ENCODE measurements around the gene PRPF38A.

DNA sequence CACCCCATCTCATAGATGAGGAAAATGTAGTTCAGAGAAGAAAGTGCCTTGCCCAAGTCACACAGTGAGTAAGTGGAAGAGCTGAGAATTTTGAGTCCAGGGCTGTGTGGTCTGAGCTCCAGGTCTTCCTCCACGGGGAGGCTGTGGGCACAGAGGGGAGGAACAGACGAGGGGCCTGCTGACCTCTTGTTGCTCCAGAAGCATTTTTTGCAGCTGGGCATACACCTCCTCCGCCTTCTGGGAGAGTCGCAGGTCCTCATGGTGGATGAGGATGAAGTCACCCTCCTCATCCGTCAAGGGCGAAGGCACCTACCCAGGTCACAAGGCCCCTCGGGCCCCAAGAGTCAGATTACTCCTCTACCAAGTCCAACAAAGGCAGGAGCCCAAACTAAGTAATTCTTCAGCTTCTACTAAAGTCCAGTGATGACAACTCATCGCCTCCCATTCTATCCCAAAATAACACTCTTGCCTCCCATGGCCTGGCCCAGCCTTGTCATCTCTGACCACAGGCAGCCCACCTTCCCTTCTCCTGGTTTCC lies 47.5 kb upstream of the PRPF38A start:
- TF ChIP-seq, protein P1, sequence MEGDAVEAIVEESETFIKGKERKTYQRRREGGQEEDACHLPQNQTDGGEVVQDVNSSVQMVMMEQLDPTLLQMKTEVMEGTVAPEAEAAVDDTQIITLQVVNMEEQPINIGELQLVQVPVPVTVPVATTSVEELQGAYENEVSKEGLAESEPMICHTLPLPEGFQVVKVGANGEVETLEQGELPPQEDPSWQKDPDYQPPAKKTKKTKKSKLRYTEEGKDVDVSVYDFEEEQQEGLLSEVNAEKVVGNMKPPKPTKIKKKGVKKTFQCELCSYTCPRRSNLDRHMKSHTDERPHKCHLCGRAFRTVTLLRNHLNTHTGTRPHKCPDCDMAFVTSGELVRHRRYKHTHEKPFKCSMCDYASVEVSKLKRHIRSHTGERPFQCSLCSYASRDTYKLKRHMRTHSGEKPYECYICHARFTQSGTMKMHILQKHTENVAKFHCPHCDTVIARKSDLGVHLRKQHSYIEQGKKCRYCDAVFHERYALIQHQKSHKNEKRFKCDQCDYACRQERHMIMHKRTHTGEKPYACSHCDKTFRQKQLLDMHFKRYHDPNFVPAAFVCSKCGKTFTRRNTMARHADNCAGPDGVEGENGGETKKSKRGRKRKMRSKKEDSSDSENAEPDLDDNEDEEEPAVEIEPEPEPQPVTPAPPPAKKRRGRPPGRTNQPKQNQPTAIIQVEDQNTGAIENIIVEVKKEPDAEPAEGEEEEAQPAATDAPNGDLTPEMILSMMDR (conservative IDR thresholded peaks at IDR 0.05; ENCODE audit: low read depth, low read length) = no peak
- TF ChIP-seq EZH2 (IDR thresholded peaks at IDR 0.05; ENCODE audit: low read length, unreplicated experiment) = no peak
